ENCODE measurements around the gene IFT20. TPM values are rescaled to one million over a fixed set of nuclear protein-coding genes. Genes with fewer than 3 reads are reported as not detected.

Gene IFT20
- total and polyA plus RNA-seq, 8 donors: 24.9 to 95.6 (median 50.2) TPM

DNA sequence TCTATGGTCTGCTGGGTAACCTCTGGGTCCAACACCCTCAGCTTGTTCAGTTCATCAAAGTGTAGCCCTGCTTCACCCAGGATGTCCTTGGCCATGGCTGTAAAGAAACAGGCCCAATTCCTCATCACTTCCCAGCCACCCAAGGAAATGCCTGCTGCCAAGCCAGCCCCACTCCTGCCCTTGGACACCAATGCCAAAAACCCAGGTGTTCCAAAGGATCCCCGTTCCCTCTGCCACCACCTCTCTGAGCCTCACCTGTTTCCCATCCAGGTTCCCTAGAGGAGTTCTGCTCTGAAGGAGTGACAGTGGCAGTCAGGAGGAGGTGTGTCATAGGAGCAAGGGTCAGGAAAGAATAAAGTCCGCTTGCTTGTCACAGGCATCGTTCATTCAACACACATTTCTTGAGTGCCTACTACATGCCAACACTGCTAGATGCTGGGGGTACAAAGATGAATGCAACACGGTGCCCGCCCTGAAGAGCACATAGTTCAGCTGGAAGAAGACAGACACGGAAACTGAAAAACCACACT, 3.3 kb downstream of the IFT20 start:
- Histone ChIP-seq H3K27me3 (no peaks in the 10 kb centered on the region), H3K36me3 (peaks cover 27 to 53% (median 51%) of the 10 kb centered on the region in 4 donors), H3K4me3 (no peak overlapping the region), H3K4me1 (peaks cover 25 to 46% (median 38%) of the 10 kb centered on the region in 4 donors), H3K27ac (no peak overlapping the region), H3K9me3 (no peaks in the 10 kb centered on the region)
- peak in 1 of 2 donors; percentile 14 for DNase-seq
- WGBS, 5 donors: 84 to 88% (median 86%) methylated on average over 6 of the region's 6 CpGs
- no peak for TF ChIP-seq POLR2A (IDR thresholded peaks at IDR 0.05)
- TF ChIP-seq EP300 (IDR thresholded peaks at IDR 0.05): no peak
- TF ChIP-seq, protein P1, sequence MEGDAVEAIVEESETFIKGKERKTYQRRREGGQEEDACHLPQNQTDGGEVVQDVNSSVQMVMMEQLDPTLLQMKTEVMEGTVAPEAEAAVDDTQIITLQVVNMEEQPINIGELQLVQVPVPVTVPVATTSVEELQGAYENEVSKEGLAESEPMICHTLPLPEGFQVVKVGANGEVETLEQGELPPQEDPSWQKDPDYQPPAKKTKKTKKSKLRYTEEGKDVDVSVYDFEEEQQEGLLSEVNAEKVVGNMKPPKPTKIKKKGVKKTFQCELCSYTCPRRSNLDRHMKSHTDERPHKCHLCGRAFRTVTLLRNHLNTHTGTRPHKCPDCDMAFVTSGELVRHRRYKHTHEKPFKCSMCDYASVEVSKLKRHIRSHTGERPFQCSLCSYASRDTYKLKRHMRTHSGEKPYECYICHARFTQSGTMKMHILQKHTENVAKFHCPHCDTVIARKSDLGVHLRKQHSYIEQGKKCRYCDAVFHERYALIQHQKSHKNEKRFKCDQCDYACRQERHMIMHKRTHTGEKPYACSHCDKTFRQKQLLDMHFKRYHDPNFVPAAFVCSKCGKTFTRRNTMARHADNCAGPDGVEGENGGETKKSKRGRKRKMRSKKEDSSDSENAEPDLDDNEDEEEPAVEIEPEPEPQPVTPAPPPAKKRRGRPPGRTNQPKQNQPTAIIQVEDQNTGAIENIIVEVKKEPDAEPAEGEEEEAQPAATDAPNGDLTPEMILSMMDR (IDR thresholded peaks at IDR 0.05): no peak
- TF ChIP-seq POLR2AphosphoS5 (IDR thresholded peaks at IDR 0.05): no peak
- intact Hi-C loops (cut with DNase I; ENCODE audit: low total_unique reads): no loop called here

DNA sequence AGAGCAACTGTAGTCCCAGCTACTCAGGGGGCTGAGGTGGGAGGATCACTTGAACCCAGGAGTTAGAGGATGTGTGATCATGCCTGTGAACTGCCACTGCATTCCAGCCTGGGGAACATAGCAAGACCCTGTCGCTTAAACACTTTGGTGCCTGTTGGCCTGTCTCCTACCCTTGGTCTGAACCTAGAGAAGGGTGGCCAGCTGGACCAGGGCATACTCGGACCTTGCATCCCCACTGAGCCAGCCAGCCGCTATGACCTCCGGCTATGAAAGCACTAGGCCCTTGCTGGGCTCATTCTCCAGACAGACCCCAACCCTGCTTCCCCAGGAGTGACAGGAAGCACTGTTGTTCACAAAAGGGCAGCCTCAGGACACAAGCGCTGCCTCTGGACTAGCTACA, 4.6 kb downstream of the IFT20 start:
- no peaks in the 10 kb centered on the region for H3K9me3 ChIP-seq
- no peaks in the 10 kb centered on the region for H3K27me3 ChIP-seq
- H3K36me3 ChIP-seq: peaks cover 36 to 64% (median 60%) of the 10 kb centered on the region in 4 donors
- TF ChIP-seq EP300 (IDR thresholded peaks at IDR 0.05): no peak
- TF ChIP-seq, protein P1 (IDR thresholded peaks at IDR 0.05): no peak
- TF ChIP-seq POLR2A (IDR thresholded peaks at IDR 0.05): no peak
- no peak for TF ChIP-seq POLR2AphosphoS5 (IDR thresholded peaks at IDR 0.05)
- peaks cover 27 to 49% (median 36%) of the 10 kb centered on the region in 4 donors for H3K4me1 ChIP-seq
- intact Hi-C loops (cut with DNase I; ENCODE audit: low total_unique reads): no loop called here
- peak in 1 of 2 donors; percentile 17 for DNase-seq
- no peak overlapping the region for H3K4me3 ChIP-seq
- H3K27ac ChIP-seq: no peak overlapping the region
- 75 to 100% (median 91%) methylated on average over 2 to 5 of the region's 5 CpGs for WGBS, 5 donors

GRCh38 chr17:28328325-28328724, 6.9 kb downstream of the IFT20 start:
- H3K27me3 ChIP-seq: no peaks in the 10 kb centered on the region
- peaks cover 36 to 64% (median 60%) of the 10 kb centered on the region in 4 donors for H3K36me3 ChIP-seq
- H3K27ac ChIP-seq: no peak overlapping the region
- intact Hi-C loops (cut with DNase I; ENCODE audit: low total_unique reads): no loop called here
- TF ChIP-seq, protein P1 (IDR thresholded peaks at IDR 0.05): no peak
- no peak for TF ChIP-seq EP300 (IDR thresholded peaks at IDR 0.05)
- peaks cover 24 to 56% (median 33%) of the 10 kb centered on the region in 4 donors for H3K4me1 ChIP-seq
- no peak overlapping the region for H3K4me3 ChIP-seq
- WGBS, 5 donors: 73 to 75% (median 75%) methylated on average over 4 of the region's 4 CpGs
- no peaks in the 10 kb centered on the region for H3K9me3 ChIP-seq
- DNase-seq: peak in 1 of 2 donors; percentile 14

GRCh38 chr17:28327709-28328108, 7.6 kb downstream of the IFT20 start:
- peaks cover 20 to 55% (median 27%) of the 10 kb centered on the region in 4 donors for H3K4me1 ChIP-seq
- no peak overlapping the region for H3K27ac ChIP-seq
- H3K9me3 ChIP-seq: no peaks in the 10 kb centered on the region
- H3K36me3 ChIP-seq: peaks cover 36 to 64% (median 60%) of the 10 kb centered on the region in 4 donors
- intact Hi-C loops (cut with DNase I; ENCODE audit: low total_unique reads): no loop called here
- no peaks in the 10 kb centered on the region for H3K27me3 ChIP-seq
- DNase-seq: no peak
- no peak for TF ChIP-seq POLR2A (IDR thresholded peaks at IDR 0.05)
- no peak for TF ChIP-seq POLR2AphosphoS5 (IDR thresholded peaks at IDR 0.05)
- TF ChIP-seq EP300 (IDR thresholded peaks at IDR 0.05): no peak
- TF ChIP-seq, protein P1 (IDR thresholded peaks at IDR 0.05): no peak
- no peak overlapping the region for H3K4me3 ChIP-seq
- 48 to 60% (median 50%) methylated on average over 3 of the region's 3 CpGs for WGBS, 5 donors

Data from stomach (tissue), 9 donors.